ENCODE results near the gene AFTPH.

GRCh38 chr2:64615844-64616536 lies 91.9 kb downstream of the AFTPH start:
- TF ChIP-seq POLR2A (IDR thresholded peaks at IDR 0.05; ENCODE audit: low read length) (no peak), GATA1 (IDR thresholded peaks at IDR 0.05; ENCODE audit: low read depth, low read length) (no peak)
